ENCODE measurements around the gene TM4SF18.
"Not testable (repeated sequence)": the region's sequence is repeated elsewhere in the genome, so short reads cannot be mapped to it uniquely, and the experiment has no call there.

- not testable (repeated sequence) for TF ChIP-seq CTCF (conservative IDR thresholded peaks at IDR 0.05); EZH2 (IDR thresholded peaks at IDR 0.05; ENCODE audit: low read depth)
These were observed 46.8 kb upstream of the TM4SF18 start for GRCh38 chr3:149380220-149380619.

Measured in PC-9 (cell line).